Measurements from ENCODE around the gene ARMH4.

The ARMH4 gene

GRCh38 chr14:58072288-58073071, 79.5 kb downstream of the ARMH4 start:
- TF ChIP-seq POLR2AphosphoS5 (IDR thresholded peaks at IDR 0.05; ENCODE audit: low read depth, low read length) (no peak), TAF1 (IDR thresholded peaks at IDR 0.05; ENCODE audit: low read depth, low read length) (no peak), PAX5 (IDR thresholded peaks at IDR 0.05; ENCODE audit: insufficient read depth, low read length, severe bottlenecking) (no peak), POLR2A (IDR thresholded peaks at IDR 0.05; ENCODE audit: low read depth, low read length) (no peak), POU2F2 (IDR thresholded peaks at IDR 0.05; ENCODE audit: low read depth, low read length) (no peak), SPI1 (IDR thresholded peaks at IDR 0.05; ENCODE audit: low read depth, low read length) (no peak)
- peak; percentile 94 for FAIRE-seq
- DNase-seq (ENCODE audit: insufficient read length, low spot score): peak; percentile 23

- no peak for FAIRE-seq
- no peak for DNase-seq (ENCODE audit: insufficient read length, low spot score)
These were observed 80.7 kb downstream of the ARMH4 start for GRCh38 chr14:58071341-58071740.

GRCh38 chr14:58068306-58068705, 83.7 kb downstream of the ARMH4 start:
- FAIRE-seq (no peak), DNase-seq (ENCODE audit: insufficient read length, low spot score) (no peak)
- TF ChIP-seq POU2F2 (IDR thresholded peaks at IDR 0.05; ENCODE audit: low read depth, low read length) (no peak), SPI1 (IDR thresholded peaks at IDR 0.05; ENCODE audit: low read depth, low read length) (no peak), TAF1 (IDR thresholded peaks at IDR 0.05; ENCODE audit: low read depth, low read length) (no peak), POLR2A (IDR thresholded peaks at IDR 0.05; ENCODE audit: low read depth, low read length) (no peak), POLR2AphosphoS5 (IDR thresholded peaks at IDR 0.05; ENCODE audit: low read depth, low read length) (no peak), PAX5 (IDR thresholded peaks at IDR 0.05; ENCODE audit: insufficient read depth, low read length, severe bottlenecking) (no peak)

More at GRCh38 chr14:58071341-58071740, 80.7 kb downstream of the ARMH4 start:
- TF ChIP-seq TAF1 (IDR thresholded peaks at IDR 0.05; ENCODE audit: low read depth, low read length): no peak
- TF ChIP-seq POLR2AphosphoS5 (IDR thresholded peaks at IDR 0.05; ENCODE audit: low read depth, low read length): no peak
- no peak for TF ChIP-seq POLR2A (IDR thresholded peaks at IDR 0.05; ENCODE audit: low read depth, low read length)
- no peak for TF ChIP-seq SPI1 (IDR thresholded peaks at IDR 0.05; ENCODE audit: low read depth, low read length)
- no peak for TF ChIP-seq POU2F2 (IDR thresholded peaks at IDR 0.05; ENCODE audit: low read depth, low read length)
- TF ChIP-seq PAX5 (IDR thresholded peaks at IDR 0.05; ENCODE audit: insufficient read depth, low read length, severe bottlenecking): no peak

GRCh38 chr14:58066115-58066514, 85.9 kb downstream of the ARMH4 start:
- FAIRE-seq (no peak), DNase-seq (ENCODE audit: insufficient read length, low spot score) (no peak)
- TF ChIP-seq POU2F2 (IDR thresholded peaks at IDR 0.05; ENCODE audit: low read depth, low read length) (no peak), POLR2A (IDR thresholded peaks at IDR 0.05; ENCODE audit: low read depth, low read length) (no peak), SPI1 (IDR thresholded peaks at IDR 0.05; ENCODE audit: low read depth, low read length) (no peak), PAX5 (IDR thresholded peaks at IDR 0.05; ENCODE audit: insufficient read depth, low read length, severe bottlenecking) (no peak), POLR2AphosphoS5 (IDR thresholded peaks at IDR 0.05; ENCODE audit: low read depth, low read length) (no peak), TAF1 (IDR thresholded peaks at IDR 0.05; ENCODE audit: low read depth, low read length) (no peak)

GRCh38 chr14:58061581-58061980, 90.4 kb downstream of the ARMH4 start:
- FAIRE-seq (no peak), DNase-seq (ENCODE audit: insufficient read length, low spot score) (no peak)

GRCh38 chr14:58060898-58061297, 91.1 kb downstream of the ARMH4 start:
- FAIRE-seq: no peak
- no peak for TF ChIP-seq POLR2AphosphoS5 (IDR thresholded peaks at IDR 0.05; ENCODE audit: low read depth, low read length)
- no peak for TF ChIP-seq SPI1 (IDR thresholded peaks at IDR 0.05; ENCODE audit: low read depth, low read length)
- TF ChIP-seq TAF1 (IDR thresholded peaks at IDR 0.05; ENCODE audit: low read depth, low read length): no peak
- no peak for TF ChIP-seq POU2F2 (IDR thresholded peaks at IDR 0.05; ENCODE audit: low read depth, low read length)
- TF ChIP-seq PAX5 (IDR thresholded peaks at IDR 0.05; ENCODE audit: insufficient read depth, low read length, severe bottlenecking): no peak
- no peak for DNase-seq (ENCODE audit: insufficient read length, low spot score)

More at GRCh38 chr14:58061581-58061980, 90.4 kb downstream of the ARMH4 start:
- no peak for TF ChIP-seq SPI1 (IDR thresholded peaks at IDR 0.05; ENCODE audit: low read depth, low read length)
- TF ChIP-seq PAX5 (IDR thresholded peaks at IDR 0.05; ENCODE audit: insufficient read depth, low read length, severe bottlenecking): no peak
- TF ChIP-seq POU2F2 (IDR thresholded peaks at IDR 0.05; ENCODE audit: low read depth, low read length): no peak
- no peak for TF ChIP-seq TAF1 (IDR thresholded peaks at IDR 0.05; ENCODE audit: low read depth, low read length)
- no peak for TF ChIP-seq POLR2AphosphoS5 (IDR thresholded peaks at IDR 0.05; ENCODE audit: low read depth, low read length)

- no peak for FAIRE-seq
- TF ChIP-seq POLR2AphosphoS5 (IDR thresholded peaks at IDR 0.05; ENCODE audit: low read depth, low read length): no peak
- TF ChIP-seq POU2F2 (IDR thresholded peaks at IDR 0.05; ENCODE audit: low read depth, low read length): no peak
- no peak for TF ChIP-seq TAF1 (IDR thresholded peaks at IDR 0.05; ENCODE audit: low read depth, low read length)
- no peak for TF ChIP-seq SPI1 (IDR thresholded peaks at IDR 0.05; ENCODE audit: low read depth, low read length)
- TF ChIP-seq POLR2A (IDR thresholded peaks at IDR 0.05; ENCODE audit: low read depth, low read length): no peak
- TF ChIP-seq PAX5 (IDR thresholded peaks at IDR 0.05; ENCODE audit: insufficient read depth, low read length, severe bottlenecking): no peak
- DNase-seq (ENCODE audit: insufficient read length, low spot score): no peak
These were observed 91.9 kb downstream of the ARMH4 start for GRCh38 chr14:58060077-58060476.

GRCh38 chr14:58059126-58059525, 92.9 kb downstream of the ARMH4 start:
- TF ChIP-seq POLR2A (IDR thresholded peaks at IDR 0.05; ENCODE audit: low read depth, low read length): no peak
- TF ChIP-seq PAX5 (IDR thresholded peaks at IDR 0.05; ENCODE audit: insufficient read depth, low read length, severe bottlenecking): no peak
- no peak for TF ChIP-seq POLR2AphosphoS5 (IDR thresholded peaks at IDR 0.05; ENCODE audit: low read depth, low read length)
- no peak for DNase-seq (ENCODE audit: insufficient read length, low spot score)
- FAIRE-seq: no peak

- no peak for TF ChIP-seq PAX5 (IDR thresholded peaks at IDR 0.05; ENCODE audit: insufficient read depth, low read length, severe bottlenecking)
- TF ChIP-seq POU2F2 (IDR thresholded peaks at IDR 0.05; ENCODE audit: low read depth, low read length): no peak
- TF ChIP-seq POLR2AphosphoS5 (IDR thresholded peaks at IDR 0.05; ENCODE audit: low read depth, low read length): no peak
- no peak for TF ChIP-seq POLR2A (IDR thresholded peaks at IDR 0.05; ENCODE audit: low read depth, low read length)
- TF ChIP-seq SPI1 (IDR thresholded peaks at IDR 0.05; ENCODE audit: low read depth, low read length): no peak
- no peak for TF ChIP-seq TAF1 (IDR thresholded peaks at IDR 0.05; ENCODE audit: low read depth, low read length)
- DNase-seq (ENCODE audit: insufficient read length, low spot score) (no peak), FAIRE-seq (no peak)
These were observed 96.5 kb downstream of the ARMH4 start for GRCh38 chr14:58055497-58056010.
